Measurements from ENCODE around the gene SRGAP3.

DNA sequence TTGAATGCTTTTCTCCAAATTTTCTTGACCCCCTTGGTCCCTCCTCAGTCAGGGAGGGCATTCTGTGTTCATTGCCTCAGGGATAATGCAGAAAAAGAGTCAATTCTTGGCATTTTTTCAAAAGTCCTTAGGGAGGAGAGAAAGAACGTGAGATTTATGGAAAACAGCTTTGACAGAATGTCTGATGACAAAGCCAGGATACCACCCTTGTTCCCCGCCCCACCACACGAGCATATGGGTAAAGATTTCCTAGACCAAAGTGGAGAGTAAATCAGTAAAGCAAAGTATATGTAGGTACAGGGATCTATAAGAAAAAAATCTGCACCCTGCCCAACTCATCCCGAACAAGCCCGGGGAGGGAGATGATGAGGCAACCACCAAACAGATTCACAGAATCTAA lies 11.2 kb downstream of the SRGAP3 start:
- TF ChIP-seq, protein P1, sequence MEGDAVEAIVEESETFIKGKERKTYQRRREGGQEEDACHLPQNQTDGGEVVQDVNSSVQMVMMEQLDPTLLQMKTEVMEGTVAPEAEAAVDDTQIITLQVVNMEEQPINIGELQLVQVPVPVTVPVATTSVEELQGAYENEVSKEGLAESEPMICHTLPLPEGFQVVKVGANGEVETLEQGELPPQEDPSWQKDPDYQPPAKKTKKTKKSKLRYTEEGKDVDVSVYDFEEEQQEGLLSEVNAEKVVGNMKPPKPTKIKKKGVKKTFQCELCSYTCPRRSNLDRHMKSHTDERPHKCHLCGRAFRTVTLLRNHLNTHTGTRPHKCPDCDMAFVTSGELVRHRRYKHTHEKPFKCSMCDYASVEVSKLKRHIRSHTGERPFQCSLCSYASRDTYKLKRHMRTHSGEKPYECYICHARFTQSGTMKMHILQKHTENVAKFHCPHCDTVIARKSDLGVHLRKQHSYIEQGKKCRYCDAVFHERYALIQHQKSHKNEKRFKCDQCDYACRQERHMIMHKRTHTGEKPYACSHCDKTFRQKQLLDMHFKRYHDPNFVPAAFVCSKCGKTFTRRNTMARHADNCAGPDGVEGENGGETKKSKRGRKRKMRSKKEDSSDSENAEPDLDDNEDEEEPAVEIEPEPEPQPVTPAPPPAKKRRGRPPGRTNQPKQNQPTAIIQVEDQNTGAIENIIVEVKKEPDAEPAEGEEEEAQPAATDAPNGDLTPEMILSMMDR (conservative IDR thresholded peaks at IDR 0.05 in 1 of 2, IDR thresholded peaks at IDR 0.05 in 1 of 2; ENCODE audit: low read depth in 1 of 2, low read length in 2 of 2), result no peak
- no peak for TF ChIP-seq EZH2 (IDR thresholded peaks at IDR 0.05; ENCODE audit: low read length, missing control alignments)
